HepG2 (cell line): ENCODE measurements around the gene MIDN. TPM values are rescaled to one million over a fixed set of nuclear protein-coding genes. Genes with fewer than 3 reads are reported as not detected.

Source experiments
- ARNT ChIP-seq: fragments of 450-650 bp; IDR thresholded peaks from 2 replicates; pipeline ENCODE4 v1.6.1; 2017
- ASH2L ChIP-seq: fragments of 300-600, 200-600 bp; sonication (generic); IDR thresholded peaks from 2 replicates; pipeline ENCODE4 v1.7.0; 2017; ENCODE audit warnings: low read depth, mild to moderate bottlenecking, moderate library complexity, mixed read lengths, low read length; ENCODE audit not compliant: insufficient read length
- ATM ChIP-seq: fragments of 450-650 bp; IDR thresholded peaks from 2 replicates; pipeline ENCODE4 v1.7.1; 2017; ENCODE audit warnings: mild to moderate bottlenecking, borderline replicate concordance
- GABPB1 ChIP-seq: IDR thresholded peaks from 2 replicates; pipeline ENCODE4 v1.6.1; 2016; ENCODE audit warnings: mild to moderate bottlenecking, missing genetic modification reagents, moderate library complexity, missing compliant biosample characterization
- GMEB1 ChIP-seq: sonication (generic); formaldehyde crosslinking; IDR thresholded peaks from 2 replicates; pipeline ENCODE4 v1.5.1; 2020; ENCODE audit warnings: missing genetic modification reagents, mild to moderate bottlenecking, borderline replicate concordance
- MTERF4 ChIP-seq: sonication (generic); formaldehyde crosslinking; IDR thresholded peaks from 2 replicates; pipeline ENCODE4 v1.8.0; 2023; ENCODE audit warnings: mild to moderate bottlenecking, missing genetic modification reagents
- PHF20 ChIP-seq: sonication (generic); formaldehyde crosslinking; IDR thresholded peaks from 2 replicates; pipeline ENCODE4 v1.5.0; 2020; ENCODE audit warnings: mild to moderate bottlenecking, missing genetic modification reagents
- POGZ ChIP-seq: sonication (generic); formaldehyde crosslinking; IDR thresholded peaks from 2 replicates; pipeline ENCODE4 v1.4.0; 2020; ENCODE audit warnings: mild to moderate bottlenecking, missing genetic modification reagents
- POLR2AphosphoS2 ChIP-seq: IDR thresholded peaks from 2 replicates; pipeline ENCODE4 v1.6.1; 2011; ENCODE audit warnings: low read depth, low read length, improper control_type of control experiment
- TAF15 ChIP-seq: fragments of 200-400 bp; formaldehyde crosslinking; IDR thresholded peaks from one replicate; pipeline ENCODE4 v1.6.1; 2018; ENCODE audit warnings: mild to moderate bottlenecking, low read depth, low read length; ENCODE audit not compliant: poor library complexity, severe bottlenecking
- TERF1 ChIP-seq: sonication (generic); formaldehyde crosslinking; IDR thresholded peaks from 2 replicates; pipeline ENCODE4 v1.8.0; 2022; ENCODE audit warnings: mild to moderate bottlenecking, missing genetic modification reagents, moderate library complexity
- YEATS4 ChIP-seq: sonication (generic); formaldehyde crosslinking; IDR thresholded peaks from 2 replicates; pipeline ENCODE4 v1.4.0; 2020; ENCODE audit warnings: missing genetic modification reagents, borderline replicate concordance
- ZFP62 ChIP-seq: sonication (generic); formaldehyde crosslinking; IDR thresholded peaks from 2 replicates; pipeline ENCODE4 v1.4.0; 2020; ENCODE audit warnings: missing genetic modification reagents
- ZMAT5 ChIP-seq: sonication (generic); formaldehyde crosslinking; IDR thresholded peaks from 2 replicates; pipeline ENCODE4 v1.5.0; 2020; ENCODE audit warnings: mild to moderate bottlenecking, low read depth, missing genetic modification reagents, borderline replicate concordance
- ZNF180 ChIP-seq: sonication (generic); formaldehyde crosslinking; IDR thresholded peaks from 2 replicates; pipeline ENCODE4 v1.4.0; 2020; ENCODE audit warnings: low read depth, missing genetic modification reagents, borderline replicate concordance
- ZNF292 ChIP-seq: sonication (generic); formaldehyde crosslinking; IDR thresholded peaks from 2 replicates; pipeline ENCODE4 v1.8.1; 2022; ENCODE audit warnings: mild to moderate bottlenecking, low read depth, missing genetic modification reagents, borderline replicate concordance
- ZNF503 ChIP-seq: sonication (generic); formaldehyde crosslinking; IDR thresholded peaks from 2 replicates; pipeline ENCODE4 v1.4.0; 2020; ENCODE audit warnings: missing genetic modification reagents
- ZNF619 ChIP-seq: sonication (generic); formaldehyde crosslinking; IDR thresholded peaks from 2 replicates; pipeline ENCODE4 v1.4.0; 2020; ENCODE audit warnings: mild to moderate bottlenecking, missing genetic modification reagents
- ZNF724P ChIP-seq: sonication (generic); formaldehyde crosslinking; IDR thresholded peaks from 2 replicates; pipeline ENCODE4 v1.8.0; 2022; ENCODE audit warnings: missing genetic modification reagents, borderline replicate concordance
- ZNF816 ChIP-seq: sonication (generic); formaldehyde crosslinking; IDR thresholded peaks from 2 replicates; pipeline ENCODE4 v1.8.0; 2022; ENCODE audit warnings: missing genetic modification reagents, mild to moderate bottlenecking, borderline replicate concordance
- ZSCAN5A ChIP-seq: sonication (generic); formaldehyde crosslinking; IDR thresholded peaks from 2 replicates; pipeline ENCODE4 v1.8.0; 2022; ENCODE audit warnings: mild to moderate bottlenecking, missing genetic modification reagents, borderline replicate concordance
- polyA plus RNA-seq, 8 experiments: library from polyadenylated mRNA; depleted of rRNA in 3 of 8; stranded (reverse) in 7 of 8; unstranded in 1 of 8; fragments of >200 nt; fragmentation: Illumina TruSeq in 4 of 8; extraction: Trizol in 4 of 8; gene quantifications; 2 replicates each; pipeline versions ENCODE4 v1.2.1 to v1.2.3, GENCODE V29; 2011 to 2016; ENCODE audit warnings: low read depth in 4 of 8, missing spikeins in 1 of 8, mixed read lengths in 1 of 8; ENCODE audit not compliant: insufficient read depth in 1 of 8
- total RNA-seq, 5 experiments: library from RNA; depleted of rRNA; stranded (reverse); fragments of >200 nt; fragmentation: Illumina TruSeq; extraction: Trizol; gene quantifications; 2 replicates each; pipeline ENCODE4 v1.2.3, GENCODE V29; 2016; ENCODE audit warnings: low read depth in 1 of 5

Gene MIDN
- total and polyA plus RNA-seq, 2 of the 13 experiments (the other 11 are each of a cell fraction or from before 2014, with no cell fraction given): 8.4 to 18.0 TPM

- TF ChIP-seq YEATS4 (CRISPR knock-in tag) (peak; percentile 69; the same call in 1 of the 2 replicates), ZNF292 (CRISPR knock-in tag) (peak; percentile 55; the same call in 1 of the 2 replicates), ARNT (no peak), TERF1 (peak; percentile 93), POGZ (CRISPR knock-in tag) (no peak), ZNF180 (CRISPR knock-in tag) (no peak), ZMAT5 (no peak), MTERF4 (CRISPR knock-in tag) (0 out of 2 replicates have a peak, but pooled peaks have one; percentile 38), GABPB1 (CRISPR knock-in tag) (peak; percentile 95), ZNF816 (CRISPR knock-in tag) (no peak), ASH2L (peak; percentile 83), ZFP62 (no peak), ZNF619 (no peak), ZNF724P (CRISPR knock-in tag) (peak; percentile 55; the same call in 1 of the 2 replicates), ZNF503 (CRISPR knock-in tag) (no peak), TAF15 (peak; percentile 98), POLR2AphosphoS2 (peak; percentile 96; the same call in 1 of the 2 replicates), ZSCAN5A (CRISPR knock-in tag) (no peak), PHF20 (peak; percentile 73), GMEB1 (CRISPR knock-in tag) (0 out of 2 replicates have a peak, but pooled peaks have one; percentile 54), ATM (no peak)
Measured at GRCh38 chr19:1259206-1259875, 11.0 kb downstream of the MIDN start (continued).
